Neuronal stem cell (in vitro differentiated cells): Measurements from ENCODE around the gene LGR6.
A peak's percentile ranks its signal among the peaks of the same experiment; 100 is the strongest.

Experiments used
- DNase-seq: peaks from one replicate; pipeline ENCODE4 v3.0.0-alpha.2; 2013; ENCODE audit warnings: low spot score
- H2AFZ ChIP-seq: one replicate; pipeline ENCODE4 v1.6.1; 2013; ENCODE audit warnings: mild to moderate bottlenecking, low read length, inconsistent platforms
- H2AK5ac ChIP-seq: 2 replicates; pipeline ENCODE4 v1.6.1; 2013; ENCODE audit warnings: low read depth, mild to moderate bottlenecking, inconsistent platforms, low read length, moderate library complexity, mixed read lengths
- H2BK120ac ChIP-seq: 2 replicates; pipeline ENCODE4 v1.6.1; 2013; ENCODE audit warnings: low read depth, mild to moderate bottlenecking, inconsistent platforms, low read length, moderate library complexity, mixed read lengths
- H2BK12ac ChIP-seq: one replicate; pipeline ENCODE4 v1.6.1; 2013; ENCODE audit warnings: low read length, inconsistent platforms
- H2BK15ac ChIP-seq: 2 replicates; pipeline ENCODE4 v1.6.1; 2013; ENCODE audit warnings: mild to moderate bottlenecking, low read length, inconsistent platforms, mixed read lengths
- H2BK5ac ChIP-seq: one replicate; pipeline ENCODE4 v1.6.1; 2013; ENCODE audit warnings: inconsistent platforms, mild to moderate bottlenecking, low read length, moderate library complexity
- H3K14ac ChIP-seq: one replicate; pipeline ENCODE4 v1.6.1; 2013; ENCODE audit warnings: low read length, inconsistent platforms
- H3K18ac ChIP-seq: 2 replicates; pipeline ENCODE4 v1.6.1; 2013; ENCODE audit warnings: low read length, inconsistent platforms
- H3K23ac ChIP-seq: 2 replicates; pipeline ENCODE4 v1.6.1; 2013; ENCODE audit warnings: low read depth, mild to moderate bottlenecking, mixed read lengths, low read length, inconsistent platforms; ENCODE audit not compliant: poor library complexity
- H3K27ac ChIP-seq: replicated peaks from 3 replicates; pipeline ENCODE4 v1.5.1; 2013; ENCODE audit warnings: low read length, inconsistent platforms
- H3K27me3 ChIP-seq, 3 experiments: 2 replicates each; pipeline ENCODE4 v1.6.1; 2013; ENCODE audit warnings: low read length in 3 of 3, mild to moderate bottlenecking in 2 of 3, inconsistent platforms in 1 of 3, low read depth in 1 of 3, mixed read lengths in 1 of 3, moderate library complexity in 1 of 3; ENCODE audit not compliant: control insufficient read depth in 3 of 3, insufficient read depth in 3 of 3
- H3K36me3 ChIP-seq, 2 donors: replicated peaks in 1 of 2; 2 replicates each; pipeline ENCODE4 v1.6.1; 2013; ENCODE audit warnings: low read length in 2 of 2; ENCODE audit not compliant: control insufficient read depth in 2 of 2, insufficient read depth in 2 of 2
- H3K4ac ChIP-seq: 2 replicates; pipeline ENCODE4 v1.6.1; 2013; ENCODE audit warnings: inconsistent platforms, mild to moderate bottlenecking, low read length, moderate library complexity
- H3K4me1 ChIP-seq, 2 donors: 1 replicate in 1 of 2; 2 replicates in 1 of 2; pipeline ENCODE4 v1.6.1; 2013; ENCODE audit warnings: low read length in 2 of 2, low read depth in 1 of 2; ENCODE audit not compliant: control insufficient read depth in 2 of 2, insufficient read depth in 1 of 2
- H3K4me2 ChIP-seq: one replicate; pipeline ENCODE4 v1.6.1; 2013; ENCODE audit warnings: mild to moderate bottlenecking, low read length, inconsistent platforms; ENCODE audit not compliant: insufficient read depth, poor library complexity, severe bottlenecking
- H3K4me3 ChIP-seq, 2 donors: 2 replicates each; pipeline ENCODE4 v1.5.1; 2013; ENCODE audit warnings: low read length in 2 of 2, mild to moderate bottlenecking in 2 of 2, inconsistent platforms in 1 of 2, moderate library complexity in 1 of 2
- H3K79me1 ChIP-seq: one replicate; pipeline ENCODE4 v1.6.1; 2013; ENCODE audit warnings: low read depth, mild to moderate bottlenecking, inconsistent platforms, low read length, moderate library complexity
- H3K9ac ChIP-seq: one replicate; pipeline ENCODE4 v1.6.1; 2013; ENCODE audit warnings: mild to moderate bottlenecking, low read depth, low read length, inconsistent platforms; ENCODE audit not compliant: poor library complexity
- H3K9me3 ChIP-seq, 2 donors: replicated peaks in 1 of 2; 2 replicates each; pipeline versions ENCODE3 to v1.6.1; 2013; ENCODE audit warnings: low read length in 2 of 2, mild to moderate bottlenecking in 2 of 2, inconsistent platforms in 1 of 2, low read depth in 1 of 2, mixed read lengths in 1 of 2, moderate library complexity in 1 of 2; ENCODE audit not compliant: control insufficient read depth in 2 of 2, insufficient read depth in 1 of 2
- H4K8ac ChIP-seq: one replicate; pipeline ENCODE4 v1.6.1; 2013; ENCODE audit warnings: low read depth, mild to moderate bottlenecking, inconsistent platforms, low read length, moderate library complexity
- H4K91ac ChIP-seq: one replicate; pipeline ENCODE4 v1.6.1; 2013; ENCODE audit warnings: low read length, low read depth, mild to moderate bottlenecking, inconsistent platforms; ENCODE audit not compliant: poor library complexity
- WGBS, 2 donors: extraction: QIAGEN DNeasy Blood & Tissue Kit; methylation state at CpG; one replicate each; pipeline ENCODE4 v1.1.7; 2013; ENCODE audit warnings: missing lambda C conversion rate in 2 of 2, mixed read lengths in 1 of 2; ENCODE audit not compliant: insufficient read length in 2 of 2, insufficient replicate concordance in 1 of 2; ENCODE audit errors: extremely low coverage in 2 of 2; 5-methylcytosine and 5-hydroxymethylcytosine counted together

LGR6 gene

DNA sequence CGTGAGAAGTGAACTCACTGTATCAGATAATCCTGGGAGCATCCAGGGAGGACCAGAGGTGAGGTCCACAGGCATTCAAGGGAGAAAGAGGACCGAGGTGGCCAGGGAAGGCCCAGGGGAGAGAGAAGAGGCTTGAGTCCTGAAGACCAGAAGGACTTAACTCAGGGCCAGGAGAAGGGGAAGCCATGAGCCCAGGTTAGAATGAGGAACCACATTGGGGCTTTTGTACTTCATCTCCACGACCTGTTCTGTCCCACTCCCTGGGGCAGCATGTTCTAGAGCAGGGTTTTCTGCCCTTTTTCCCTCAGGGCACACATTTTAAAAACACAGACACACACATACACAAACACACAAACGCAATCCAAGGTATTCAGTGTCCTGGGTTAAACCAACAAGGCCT is 8.4 kb downstream of the LGR6 start:
- Histone ChIP-seq H3K23ac (no peak overlapping the region), H3K4me1 (peaks cover 0 to 12% of the 10 kb centered on the region in 2 donors), H2AK5ac (no peak overlapping the region), H2BK15ac (no peak overlapping the region), H2BK12ac (no peak overlapping the region), H3K27ac (no peak overlapping the region), H2BK120ac (no peak overlapping the region), H3K4me3 (no peak overlapping the region), H2BK5ac (no peak overlapping the region), H3K27me3 (peaks cover 0 to 36% (median 0%) of the 10 kb centered on the region in 3 experiments), H3K9me3 (no peaks in the 10 kb centered on the region), H3K4me2 (no peak overlapping the region), H3K4ac (no peak overlapping the region), H3K36me3 (no peaks in the 10 kb centered on the region), H3K79me1 (no peaks in the 10 kb centered on the region), H2AFZ (no peak overlapping the region), H3K9ac (no peak overlapping the region), H4K91ac (no peak overlapping the region), H3K18ac (no peak overlapping the region), H3K14ac (no peak overlapping the region), H4K8ac (no peak overlapping the region)
- WGBS, 2 donors = no CpG with 5 or more reads among the region's 4 CpGs
- DNase-seq = no peak

DNA sequence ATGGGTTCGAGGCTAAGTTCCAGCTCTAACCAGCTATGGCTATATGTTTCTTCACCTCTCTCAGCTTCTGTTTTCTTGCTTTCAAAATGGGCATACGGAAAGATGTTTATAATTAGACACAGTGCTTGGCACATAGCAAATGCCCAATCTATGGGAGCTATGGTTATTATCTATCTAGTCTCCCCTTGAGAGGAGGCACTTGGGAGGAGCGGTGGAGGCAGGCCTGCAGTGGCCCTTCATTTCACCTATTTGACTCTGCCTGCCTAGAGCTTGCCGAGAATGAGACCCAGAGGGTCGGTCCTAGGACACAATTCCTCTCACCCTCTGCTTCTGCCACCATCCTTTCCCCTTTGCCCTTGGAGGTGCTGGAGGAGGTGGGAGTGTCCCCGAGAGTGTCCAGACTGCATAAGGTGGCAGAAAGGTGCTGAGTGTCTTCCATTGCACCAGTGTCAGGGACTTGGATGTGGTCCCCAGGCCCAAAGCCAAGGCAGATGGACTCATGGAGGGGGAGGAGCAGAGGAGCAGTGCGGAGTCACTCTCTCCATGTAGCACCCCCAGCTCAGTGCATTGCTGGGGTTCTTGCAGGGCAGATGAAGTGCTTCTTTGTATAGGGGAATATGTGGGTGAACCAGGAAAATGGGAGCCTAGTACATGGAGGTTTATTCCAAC is 9.0 kb downstream of the LGR6 start:
- Histone ChIP-seq H3K18ac (no peak overlapping the region), H4K91ac (no peak overlapping the region), H3K9ac (no peak overlapping the region), H3K23ac (no peak overlapping the region), H4K8ac (no peak overlapping the region), H3K36me3 (no peaks in the 10 kb centered on the region), H3K4me3 (no peak overlapping the region), H2AFZ (no peak overlapping the region), H3K27ac (no peak overlapping the region), H3K9me3 (no peaks in the 10 kb centered on the region), H2BK15ac (peak overlapping the region; percentile 21), H3K79me1 (no peaks in the 10 kb centered on the region), H2AK5ac (no peak overlapping the region), H3K4me1 (peaks cover 0 to 12% of the 10 kb centered on the region in 2 donors), H2BK12ac (no peak overlapping the region), H3K4ac (no peak overlapping the region), H3K27me3 (peaks cover 0 to 30% (median 0%) of the 10 kb centered on the region in 3 experiments), H2BK120ac (no peak overlapping the region), H3K4me2 (no peak overlapping the region), H3K14ac (no peak overlapping the region), H2BK5ac (no peak overlapping the region)
- no peak for DNase-seq
- WGBS, 2 donors = no CpG with 5 or more reads among the region's 7 CpGs

DNA sequence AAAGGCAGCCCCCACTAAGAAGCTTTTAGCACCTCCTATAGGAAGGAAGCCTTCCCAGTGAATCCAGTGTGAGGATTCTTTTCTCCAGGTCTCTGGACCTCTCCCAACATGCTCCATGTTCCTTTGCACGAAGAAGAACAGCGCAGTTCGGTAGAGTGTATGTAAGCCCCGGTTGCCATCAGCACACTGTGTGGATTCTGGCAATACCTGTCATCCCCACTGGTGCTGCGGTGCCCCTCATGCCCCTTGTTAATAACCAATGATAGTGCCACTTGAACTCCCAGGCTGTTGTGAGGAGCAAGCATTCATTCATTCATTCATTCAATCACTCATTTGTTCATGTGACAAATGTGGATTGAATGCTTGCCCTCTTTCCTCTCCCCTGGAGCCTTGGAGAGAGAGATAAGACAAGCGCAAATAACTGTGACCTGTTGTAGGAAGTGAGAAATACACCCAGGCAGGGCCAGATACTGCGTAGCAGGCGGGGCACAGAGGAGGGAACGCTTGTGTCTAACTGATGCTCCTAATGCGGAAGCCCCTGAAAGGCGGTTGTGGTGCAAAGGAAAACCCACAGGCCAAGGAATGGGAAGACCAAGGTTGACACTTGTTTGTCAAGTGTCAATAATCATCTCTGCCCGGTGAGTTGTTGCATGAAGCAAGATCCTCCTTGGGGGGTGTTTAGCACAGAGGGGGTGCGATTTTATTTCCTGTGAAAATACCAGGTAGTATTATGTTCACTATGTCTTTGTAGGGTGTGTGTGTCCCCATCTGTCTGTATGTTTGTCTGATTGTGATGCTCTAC is 9.8 kb downstream of the LGR6 start:
- Histone ChIP-seq H3K9ac (no peak overlapping the region), H3K4me2 (no peak overlapping the region), H2AFZ (no peak overlapping the region), H2BK15ac (no peak overlapping the region), H3K9me3 (no peaks in the 10 kb centered on the region), H4K8ac (no peak overlapping the region), H3K4me1 (peaks cover 0 to 17% of the 10 kb centered on the region in 2 donors), H3K27ac (no peak overlapping the region), H3K18ac (no peak overlapping the region), H3K4ac (no peak overlapping the region), H2BK5ac (no peak overlapping the region), H3K79me1 (no peaks in the 10 kb centered on the region), H3K23ac (no peak overlapping the region), H3K36me3 (no peaks in the 10 kb centered on the region), H2BK120ac (no peak overlapping the region), H4K91ac (no peak overlapping the region), H2BK12ac (no peak overlapping the region), H3K27me3 (peaks cover 0 to 24% (median 0%) of the 10 kb centered on the region in 3 experiments), H3K14ac (no peak overlapping the region), H3K4me3 (no peak overlapping the region), H2AK5ac (no peak overlapping the region)
- no CpG with 5 or more reads among the region's 13 CpGs for WGBS, 2 donors
- DNase-seq = no peak

DNA sequence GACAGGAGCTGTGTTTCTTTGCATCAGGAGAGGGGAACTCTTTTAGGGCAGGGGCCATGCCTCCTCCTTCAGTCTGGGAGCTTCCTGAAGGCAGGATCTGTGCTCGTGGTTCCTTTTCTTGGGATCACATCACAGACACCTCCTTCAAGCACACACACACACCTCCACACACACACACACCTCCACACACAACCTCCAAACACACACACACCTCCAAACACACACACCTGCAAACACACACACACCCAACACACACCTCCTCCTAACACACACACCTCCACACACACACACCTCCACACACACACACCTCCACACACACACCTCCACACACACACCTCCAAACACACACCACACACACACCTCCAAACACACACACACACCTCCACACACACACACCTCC is 10.5 kb downstream of the LGR6 start:
- H2BK15ac ChIP-seq = no peak overlapping the region
- no peak overlapping the region for H3K4me2 ChIP-seq
- H2BK12ac ChIP-seq = no peak overlapping the region
- no peaks in the 10 kb centered on the region for H3K9me3 ChIP-seq
- H3K4me3 ChIP-seq = no peak overlapping the region
- H2BK120ac ChIP-seq = no peak overlapping the region
- H3K18ac ChIP-seq = no peak overlapping the region
- H3K9ac ChIP-seq = no peak overlapping the region
- no peak overlapping the region for H3K23ac ChIP-seq
- H3K36me3 ChIP-seq = no peaks in the 10 kb centered on the region
- H2BK5ac ChIP-seq = no peak overlapping the region
- no peak overlapping the region for H4K8ac ChIP-seq
- H3K14ac ChIP-seq = no peak overlapping the region
- peaks cover 0 to 17% of the 10 kb centered on the region in 2 donors for H3K4me1 ChIP-seq
- H4K91ac ChIP-seq = no peak overlapping the region
- no peak overlapping the region for H3K4ac ChIP-seq
- peaks cover 0 to 26% (median 0%) of the 10 kb centered on the region in 3 experiments for H3K27me3 ChIP-seq
- no peaks in the 10 kb centered on the region for H3K79me1 ChIP-seq
- H3K27ac ChIP-seq = no peak overlapping the region
- no peak overlapping the region for H2AFZ ChIP-seq
- no peak for DNase-seq
- no CpG with 5 or more reads among the region's 1 CpG for WGBS, 2 donors
- H2AK5ac ChIP-seq = no peak overlapping the region
